Measurements from ENCODE around the gene CREB3L2. TPM values are rescaled to one million over a fixed set of nuclear protein-coding genes. Genes with fewer than 3 reads are reported as not detected.
A peak's percentile ranks its signal among the peaks of the same experiment; 100 is the strongest.

Gene CREB3L2
- total and polyA plus RNA-seq, 2 of the 13 experiments (the other 11 are each of a cell fraction or from before 2014, with no cell fraction given) = 22.1 to 41.1 TPM

DNA sequence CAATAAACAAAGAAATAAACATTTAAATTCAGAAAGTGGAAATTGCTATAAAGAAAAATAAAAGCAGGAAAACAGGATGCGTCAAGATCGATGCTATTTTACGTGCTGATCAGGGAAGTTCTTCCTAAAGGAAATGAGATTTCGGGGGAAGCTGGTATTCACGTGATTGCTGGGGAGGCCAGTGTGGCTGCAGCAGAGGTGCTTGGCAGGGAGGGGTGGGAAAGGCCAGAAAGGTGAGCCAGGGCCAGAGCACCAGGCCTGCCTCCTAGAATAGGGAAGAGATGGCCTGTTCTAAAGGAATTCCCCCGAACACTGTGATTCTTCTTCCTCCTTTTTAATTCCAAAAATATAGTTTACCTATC lies 923 bp upstream of the CREB3L2 start (continued):
- TF ChIP-seq, protein P1, sequence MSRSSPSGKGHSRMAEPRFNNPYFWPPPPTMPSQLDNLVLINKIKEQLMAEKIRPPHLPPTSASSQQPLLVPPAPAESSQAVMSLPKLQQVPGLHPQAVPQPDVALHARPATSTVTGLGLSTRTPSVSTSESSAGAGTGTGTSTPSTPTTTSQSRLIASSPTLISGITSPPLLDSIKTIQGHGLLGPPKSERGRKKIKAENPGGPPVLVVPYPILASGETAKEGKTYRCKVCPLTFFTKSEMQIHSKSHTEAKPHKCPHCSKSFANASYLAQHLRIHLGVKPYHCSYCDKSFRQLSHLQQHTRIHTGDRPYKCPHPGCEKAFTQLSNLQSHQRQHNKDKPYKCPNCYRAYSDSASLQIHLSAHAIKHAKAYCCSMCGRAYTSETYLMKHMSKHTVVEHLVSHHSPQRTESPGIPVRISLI (CRISPR knock-in tag; IDR thresholded peaks at IDR 0.05; ENCODE audit: borderline replicate concordance) = no peak
- TF ChIP-seq SOX13 (IDR thresholded peaks at IDR 0.05) = no peak
- TF ChIP-seq SOX13 (CRISPR knock-in tag; conservative IDR thresholded peaks at IDR 0.05 in 1 of 2, IDR thresholded peaks at IDR 0.05 in 1 of 2) = no peak
- no peak for TF ChIP-seq ZNF446 (CRISPR knock-in tag; IDR thresholded peaks at IDR 0.05)

DNA sequence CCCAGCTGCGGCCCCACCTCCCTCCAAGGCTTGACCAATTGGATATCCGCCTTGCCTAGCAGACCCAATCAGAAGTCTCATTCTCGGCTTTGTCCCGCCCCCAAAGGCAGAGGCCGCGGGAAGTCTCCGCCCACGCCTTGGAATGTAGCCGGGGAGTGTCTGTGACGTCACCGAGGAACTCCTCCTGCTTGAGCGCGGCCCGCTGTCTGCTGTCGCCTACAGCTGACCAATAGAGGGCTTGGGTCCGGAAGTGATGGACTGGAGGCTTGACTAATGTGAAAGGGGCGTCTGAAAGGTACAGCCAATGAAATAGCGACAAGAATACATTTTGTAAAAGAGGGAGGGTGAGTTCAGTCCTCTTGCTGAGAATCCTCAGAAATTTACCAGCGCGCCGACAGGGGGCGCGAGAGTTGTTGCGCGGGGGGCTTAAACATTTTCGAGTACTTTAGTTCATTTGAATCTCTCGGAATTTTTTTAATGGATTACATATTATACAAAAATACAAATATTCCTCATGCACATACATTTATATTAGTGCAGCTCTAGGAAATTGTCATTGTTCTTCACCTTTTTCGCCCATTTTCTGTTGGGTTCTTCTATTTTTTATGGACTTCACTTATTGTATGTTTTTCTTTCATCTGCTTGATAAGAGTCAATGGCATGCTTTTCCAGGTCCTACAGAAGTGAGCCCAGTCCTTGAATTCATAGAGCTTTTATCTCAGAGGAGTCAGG lies 376 bp upstream of the CREB3L2 start:
- POLR2A ChIA-PET = interaction anchor here (0.6 to 4.1 kb wide), 13 partner anchors 10 to 313 kb away, joined by 3 to 27 read pairs (median 6); no protein-coding TSS in a partner anchor
- in situ Hi-C loops (cut with HindIII; ENCODE audit: extremely low pct_ligation_motif_present, low pct_unique_long_range_greater_than_20kb) = loop anchor here (25.0 kb wide), 1 partner anchor 735 kb away; no protein-coding TSS in a partner anchor
- intact Hi-C loops (cut with micrococcal nuclease; ENCODE audit: unreplicated experiment) = loop anchor here (2.0 to 5.0 kb wide), 3 partner anchors 35 to 737 kb away; partner anchors contain the start of gene TRIM24
- Histone ChIP-seq H3K9ac (ENCODE audit: insufficient read depth, low read depth, low read length) (peak overlapping the region; percentile 87), H2AFZ (ENCODE audit: low read length) (no peak overlapping the region), H3K27me3 (ENCODE audit: control insufficient read depth in 1 of 2, insufficient read depth in 2 of 2, low read length in 2 of 2) (no peaks in the 10 kb centered on the region; a peak in 1 of 5 replicates), H3K9me3 (ENCODE audit: low read length) (no peaks in the 10 kb centered on the region), H3K4me1 (ENCODE audit: insufficient read depth, low read length) (peaks cover 35% of the 10 kb centered on the region), H3K36me3 (replicated peaks in 1 of 2; ENCODE audit: control insufficient read depth in 1 of 2, insufficient read depth in 2 of 2, low read length in 2 of 2) (peaks cover 0 to 2% of the 10 kb centered on the region in 2 experiments; a peak in 3 of 5 replicates), H3K27ac (ENCODE audit: extremely low read length, insufficient read depth, low read length) (peak overlapping the region; percentile 79), H3K79me2 (ENCODE audit: insufficient read depth, low read length) (peaks cover 47% of the 10 kb centered on the region), H3K4me2 (ENCODE audit: low read depth, low read length) (peak overlapping the region; percentile 93), H3K4me3 (replicated peaks in 1 of 3; ENCODE audit: insufficient read depth in 1 of 3, low read depth in 2 of 3, low read length in 3 of 3) (peak overlapping the region; percentile 92 to 99 (median 98); a peak in 5 of 6 replicates), H4K20me1 (ENCODE audit: insufficient read depth, low read length) (peaks cover 11% of the 10 kb centered on the region)
- CTCF ChIA-PET (ENCODE audit: low intra/inter-chr PET ratio, low total read pairs) = interaction anchor here (0.7 to 3.6 kb wide), 2 partner anchors 62 to 99 kb away, joined by 3 to 11 read pairs; no protein-coding TSS in a partner anchor
- WGBS (ENCODE audit: low lambda C conversion rate) = 2% methylated on average over 21 of the region's 28 CpGs
- DNase-seq (ENCODE audit: low spot score) (peak; percentile 99), FAIRE-seq (peak; percentile 91), ATAC-seq (peak; percentile 94)
- BruUV-seq (replicated peaks) = no TSS peak
- TF ChIP-seq CHD2 (IDR thresholded peaks at IDR 0.05; ENCODE audit: low read depth, low read length) = peak; percentile 35; the same call in 1 of the 2 replicates
- TF ChIP-seq ATF1 (CRISPR knock-in tag; IDR thresholded peaks at IDR 0.05) = peak; percentile 94
- TF ChIP-seq ZNF607 (CRISPR knock-in tag; IDR thresholded peaks at IDR 0.05; ENCODE audit: borderline replicate concordance) = no peak
- TF ChIP-seq, protein P2, sequence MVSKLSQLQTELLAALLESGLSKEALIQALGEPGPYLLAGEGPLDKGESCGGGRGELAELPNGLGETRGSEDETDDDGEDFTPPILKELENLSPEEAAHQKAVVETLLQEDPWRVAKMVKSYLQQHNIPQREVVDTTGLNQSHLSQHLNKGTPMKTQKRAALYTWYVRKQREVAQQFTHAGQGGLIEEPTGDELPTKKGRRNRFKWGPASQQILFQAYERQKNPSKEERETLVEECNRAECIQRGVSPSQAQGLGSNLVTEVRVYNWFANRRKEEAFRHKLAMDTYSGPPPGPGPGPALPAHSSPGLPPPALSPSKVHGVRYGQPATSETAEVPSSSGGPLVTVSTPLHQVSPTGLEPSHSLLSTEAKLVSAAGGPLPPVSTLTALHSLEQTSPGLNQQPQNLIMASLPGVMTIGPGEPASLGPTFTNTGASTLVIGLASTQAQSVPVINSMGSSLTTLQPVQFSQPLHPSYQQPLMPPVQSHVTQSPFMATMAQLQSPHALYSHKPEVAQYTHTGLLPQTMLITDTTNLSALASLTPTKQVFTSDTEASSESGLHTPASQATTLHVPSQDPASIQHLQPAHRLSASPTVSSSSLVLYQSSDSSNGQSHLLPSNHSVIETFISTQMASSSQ (IDR thresholded peaks at IDR 0.05; ENCODE audit: low read depth) = 0 out of 2 replicates have a peak, but pooled peaks have one; percentile 40
- TF ChIP-seq, protein P2 (CRISPR knock-in tag; IDR thresholded peaks at IDR 0.05; ENCODE audit: borderline replicate concordance) = no peak
- peak; percentile 53; the same call in 1 of the 2 replicates for TF ChIP-seq TBX2 (CRISPR knock-in tag; IDR thresholded peaks at IDR 0.05; ENCODE audit: borderline replicate concordance)
- TF ChIP-seq GATAD2A (CRISPR knock-in tag; IDR thresholded peaks at IDR 0.05) = peak; percentile 33; the same call in 1 of the 2 replicates
- TF ChIP-seq STAG1 (CRISPR knock-in tag; IDR thresholded peaks at IDR 0.05) = peak; percentile 63
- TF ChIP-seq NRL (CRISPR knock-in tag; IDR thresholded peaks at IDR 0.05; ENCODE audit: borderline replicate concordance) = 0 out of 2 replicates have a peak, but pooled peaks have one; percentile 46
- TF ChIP-seq, protein P3, sequence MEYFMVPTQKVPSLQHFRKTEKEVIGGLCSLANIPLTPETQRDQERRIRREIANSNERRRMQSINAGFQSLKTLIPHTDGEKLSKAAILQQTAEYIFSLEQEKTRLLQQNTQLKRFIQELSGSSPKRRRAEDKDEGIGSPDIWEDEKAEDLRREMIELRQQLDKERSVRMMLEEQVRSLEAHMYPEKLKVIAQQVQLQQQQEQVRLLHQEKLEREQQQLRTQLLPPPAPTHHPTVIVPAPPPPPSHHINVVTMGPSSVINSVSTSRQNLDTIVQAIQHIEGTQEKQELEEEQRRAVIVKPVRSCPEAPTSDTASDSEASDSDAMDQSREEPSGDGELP (IDR thresholded peaks at IDR 0.05; ENCODE audit: borderline replicate concordance, low read depth) = peak; percentile 74
